Panc1 (cell line): Measurements from ENCODE around the gene ZNF765.
"Not testable (repeated sequence)": the region's sequence is repeated elsewhere in the genome, so short reads cannot be mapped to it uniquely, and the experiment has no call there.

Source experiments
- POLR2AphosphoS5 ChIP-seq: IDR thresholded peaks from 2 replicates; pipeline ENCODE4 v1.6.1; 2012; ENCODE audit warnings: mild to moderate bottlenecking, low read depth, low read length, moderate library complexity
- TF ChIP-seq, protein P1 (sequence below), 2 experiments: IDR thresholded peaks; 2 replicates each; pipeline ENCODE4 v1.6.1; 2011 to 2012; ENCODE audit warnings: low read depth in 2 of 2, control low read depth in 1 of 2, low read length in 1 of 2, mild to moderate bottlenecking in 1 of 2, moderate library complexity in 1 of 2; ENCODE audit not compliant: insufficient read depth in 1 of 2
- TF ChIP-seq, protein P2 (sequence below): fragments of 450-650 bp; IDR thresholded peaks from 2 replicates; pipeline ENCODE4 v1.5.1; 2017; ENCODE audit warnings: mild to moderate bottlenecking

DNA sequence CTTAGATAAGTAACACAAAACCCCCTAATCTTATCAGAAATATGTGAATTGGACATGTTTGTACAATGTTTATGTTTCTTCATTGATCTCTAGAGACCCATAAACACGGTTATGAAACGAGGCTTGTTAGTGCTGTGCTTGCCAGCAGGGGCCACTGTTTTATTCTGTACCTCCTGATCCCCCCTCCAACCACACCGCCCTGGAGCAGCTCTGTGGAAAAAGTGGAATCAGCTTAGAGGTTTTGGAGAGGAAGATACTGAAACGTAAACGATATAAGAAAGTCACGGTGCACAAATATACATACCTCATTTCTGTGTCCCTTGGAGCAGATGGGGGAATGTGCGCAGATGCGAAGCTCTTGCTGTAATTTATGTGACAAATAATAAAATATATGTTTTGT is 28.7 kb downstream of the ZNF765 start:
- TF ChIP-seq, protein P1, sequence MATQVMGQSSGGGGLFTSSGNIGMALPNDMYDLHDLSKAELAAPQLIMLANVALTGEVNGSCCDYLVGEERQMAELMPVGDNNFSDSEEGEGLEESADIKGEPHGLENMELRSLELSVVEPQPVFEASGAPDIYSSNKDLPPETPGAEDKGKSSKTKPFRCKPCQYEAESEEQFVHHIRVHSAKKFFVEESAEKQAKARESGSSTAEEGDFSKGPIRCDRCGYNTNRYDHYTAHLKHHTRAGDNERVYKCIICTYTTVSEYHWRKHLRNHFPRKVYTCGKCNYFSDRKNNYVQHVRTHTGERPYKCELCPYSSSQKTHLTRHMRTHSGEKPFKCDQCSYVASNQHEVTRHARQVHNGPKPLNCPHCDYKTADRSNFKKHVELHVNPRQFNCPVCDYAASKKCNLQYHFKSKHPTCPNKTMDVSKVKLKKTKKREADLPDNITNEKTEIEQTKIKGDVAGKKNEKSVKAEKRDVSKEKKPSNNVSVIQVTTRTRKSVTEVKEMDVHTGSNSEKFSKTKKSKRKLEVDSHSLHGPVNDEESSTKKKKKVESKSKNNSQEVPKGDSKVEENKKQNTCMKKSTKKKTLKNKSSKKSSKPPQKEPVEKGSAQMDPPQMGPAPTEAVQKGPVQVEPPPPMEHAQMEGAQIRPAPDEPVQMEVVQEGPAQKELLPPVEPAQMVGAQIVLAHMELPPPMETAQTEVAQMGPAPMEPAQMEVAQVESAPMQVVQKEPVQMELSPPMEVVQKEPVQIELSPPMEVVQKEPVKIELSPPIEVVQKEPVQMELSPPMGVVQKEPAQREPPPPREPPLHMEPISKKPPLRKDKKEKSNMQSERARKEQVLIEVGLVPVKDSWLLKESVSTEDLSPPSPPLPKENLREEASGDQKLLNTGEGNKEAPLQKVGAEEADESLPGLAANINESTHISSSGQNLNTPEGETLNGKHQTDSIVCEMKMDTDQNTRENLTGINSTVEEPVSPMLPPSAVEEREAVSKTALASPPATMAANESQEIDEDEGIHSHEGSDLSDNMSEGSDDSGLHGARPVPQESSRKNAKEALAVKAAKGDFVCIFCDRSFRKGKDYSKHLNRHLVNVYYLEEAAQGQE (IDR thresholded peaks at IDR 0.05; ENCODE audit: insufficient read depth in 1 of 2, low read depth in 2 of 2, low read length in 1 of 2), result not testable (repeated sequence)
- not testable (repeated sequence) for TF ChIP-seq POLR2AphosphoS5
- TF ChIP-seq, protein P2, sequence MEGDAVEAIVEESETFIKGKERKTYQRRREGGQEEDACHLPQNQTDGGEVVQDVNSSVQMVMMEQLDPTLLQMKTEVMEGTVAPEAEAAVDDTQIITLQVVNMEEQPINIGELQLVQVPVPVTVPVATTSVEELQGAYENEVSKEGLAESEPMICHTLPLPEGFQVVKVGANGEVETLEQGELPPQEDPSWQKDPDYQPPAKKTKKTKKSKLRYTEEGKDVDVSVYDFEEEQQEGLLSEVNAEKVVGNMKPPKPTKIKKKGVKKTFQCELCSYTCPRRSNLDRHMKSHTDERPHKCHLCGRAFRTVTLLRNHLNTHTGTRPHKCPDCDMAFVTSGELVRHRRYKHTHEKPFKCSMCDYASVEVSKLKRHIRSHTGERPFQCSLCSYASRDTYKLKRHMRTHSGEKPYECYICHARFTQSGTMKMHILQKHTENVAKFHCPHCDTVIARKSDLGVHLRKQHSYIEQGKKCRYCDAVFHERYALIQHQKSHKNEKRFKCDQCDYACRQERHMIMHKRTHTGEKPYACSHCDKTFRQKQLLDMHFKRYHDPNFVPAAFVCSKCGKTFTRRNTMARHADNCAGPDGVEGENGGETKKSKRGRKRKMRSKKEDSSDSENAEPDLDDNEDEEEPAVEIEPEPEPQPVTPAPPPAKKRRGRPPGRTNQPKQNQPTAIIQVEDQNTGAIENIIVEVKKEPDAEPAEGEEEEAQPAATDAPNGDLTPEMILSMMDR, result not testable (repeated sequence)
